ENCODE measurements around the gene JARID2. TPM values are rescaled to one million over a fixed set of nuclear protein-coding genes. Genes with fewer than 3 reads are reported as not detected.

JARID2 gene
- total RNA-seq, 3 donors from 2014 or later: 10.6 to 11.8 (median 11.4) TPM

DNA sequence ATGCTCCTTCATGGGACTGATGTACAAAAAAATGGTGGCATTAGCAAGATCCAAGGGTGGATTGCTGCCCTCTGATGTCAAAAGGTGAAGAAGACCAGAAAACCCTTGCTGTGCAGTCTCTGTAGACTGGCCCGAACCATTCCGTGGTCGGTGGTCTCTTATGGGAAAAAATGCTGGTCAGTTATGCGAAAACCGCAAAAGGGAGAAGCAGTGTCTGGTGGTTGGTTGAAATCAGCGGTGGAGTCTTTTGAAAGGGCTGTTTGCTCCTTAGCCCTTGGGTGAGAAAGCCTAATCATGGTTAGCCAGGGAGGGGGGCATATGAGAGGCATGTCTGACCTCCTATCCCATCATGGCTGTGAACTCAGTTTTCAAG, 308.8 kb downstream of the JARID2 start:
- TF ChIP-seq, protein P1, sequence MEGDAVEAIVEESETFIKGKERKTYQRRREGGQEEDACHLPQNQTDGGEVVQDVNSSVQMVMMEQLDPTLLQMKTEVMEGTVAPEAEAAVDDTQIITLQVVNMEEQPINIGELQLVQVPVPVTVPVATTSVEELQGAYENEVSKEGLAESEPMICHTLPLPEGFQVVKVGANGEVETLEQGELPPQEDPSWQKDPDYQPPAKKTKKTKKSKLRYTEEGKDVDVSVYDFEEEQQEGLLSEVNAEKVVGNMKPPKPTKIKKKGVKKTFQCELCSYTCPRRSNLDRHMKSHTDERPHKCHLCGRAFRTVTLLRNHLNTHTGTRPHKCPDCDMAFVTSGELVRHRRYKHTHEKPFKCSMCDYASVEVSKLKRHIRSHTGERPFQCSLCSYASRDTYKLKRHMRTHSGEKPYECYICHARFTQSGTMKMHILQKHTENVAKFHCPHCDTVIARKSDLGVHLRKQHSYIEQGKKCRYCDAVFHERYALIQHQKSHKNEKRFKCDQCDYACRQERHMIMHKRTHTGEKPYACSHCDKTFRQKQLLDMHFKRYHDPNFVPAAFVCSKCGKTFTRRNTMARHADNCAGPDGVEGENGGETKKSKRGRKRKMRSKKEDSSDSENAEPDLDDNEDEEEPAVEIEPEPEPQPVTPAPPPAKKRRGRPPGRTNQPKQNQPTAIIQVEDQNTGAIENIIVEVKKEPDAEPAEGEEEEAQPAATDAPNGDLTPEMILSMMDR (IDR thresholded peaks at IDR 0.05): no peak
- no peaks in the 10 kb centered on the region for H3K36me3 ChIP-seq (ENCODE audit: low read depth)
- intact Hi-C loops (cut with DNase I, micrococcal nuclease): no loop called here

DNA sequence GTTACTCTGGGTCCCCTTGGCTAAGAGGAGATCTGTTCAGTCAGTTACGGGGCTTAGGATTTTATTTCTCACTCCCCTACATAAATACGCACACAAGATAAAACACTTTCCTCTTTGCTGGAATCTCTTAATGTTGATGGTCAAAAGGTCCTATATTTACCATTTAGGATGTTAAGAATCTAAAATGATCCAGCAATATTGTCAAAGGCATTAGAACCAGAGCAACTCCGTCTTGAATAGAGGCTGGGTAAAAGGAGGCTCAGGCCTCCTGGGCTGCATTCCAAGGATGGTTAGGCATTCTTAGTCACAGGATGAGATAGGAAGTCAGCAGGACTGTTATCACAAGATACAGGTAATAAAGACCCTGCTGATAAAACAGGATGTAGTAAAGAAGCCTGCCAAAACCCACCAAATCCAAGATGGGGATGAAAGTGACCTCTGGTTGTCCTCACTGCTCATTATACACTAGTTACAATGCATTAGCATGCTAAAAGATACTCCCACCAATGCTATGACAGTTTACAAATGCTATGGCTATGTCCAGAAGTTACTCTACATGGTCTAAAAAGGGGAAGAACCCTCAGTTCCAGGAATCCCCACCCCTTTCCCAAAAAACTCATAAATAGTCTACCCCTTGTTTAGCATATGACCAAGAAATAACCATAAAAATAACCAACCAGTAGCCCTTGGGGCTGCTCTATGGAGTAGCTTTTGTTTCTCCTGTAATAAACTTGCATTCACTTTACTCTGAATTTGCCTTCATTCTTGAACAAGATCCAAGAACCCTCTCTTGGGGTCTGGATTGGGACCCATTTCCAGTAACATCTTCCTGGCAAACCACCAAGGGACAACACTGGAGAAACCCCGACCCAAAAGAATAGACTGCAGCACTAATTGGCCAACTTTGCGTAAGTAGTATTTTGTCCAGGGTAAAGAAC, 309.5 kb downstream of the JARID2 start:
- Histone ChIP-seq H3K4me1 (ENCODE audit: low read depth) (no peaks in the 10 kb centered on the region), H3K36me3 (ENCODE audit: low read depth) (no peaks in the 10 kb centered on the region), H3K4me3 (no peak overlapping the region), H3K9me3 (no peaks in the 10 kb centered on the region)
- intact Hi-C loops (cut with DNase I, micrococcal nuclease): no loop called here
- no peak for DNase-seq
- no peak for ATAC-seq
- TF ChIP-seq, protein P1 (IDR thresholded peaks at IDR 0.05): no peak

More for the DNA sequence above, 308.8 kb downstream of the JARID2 start:
- Histone ChIP-seq H3K4me3 (no peak overlapping the region), H3K4me1 (ENCODE audit: low read depth) (no peaks in the 10 kb centered on the region), H3K9me3 (no peaks in the 10 kb centered on the region)
- no peak for ATAC-seq
- no peak for DNase-seq

DNA sequence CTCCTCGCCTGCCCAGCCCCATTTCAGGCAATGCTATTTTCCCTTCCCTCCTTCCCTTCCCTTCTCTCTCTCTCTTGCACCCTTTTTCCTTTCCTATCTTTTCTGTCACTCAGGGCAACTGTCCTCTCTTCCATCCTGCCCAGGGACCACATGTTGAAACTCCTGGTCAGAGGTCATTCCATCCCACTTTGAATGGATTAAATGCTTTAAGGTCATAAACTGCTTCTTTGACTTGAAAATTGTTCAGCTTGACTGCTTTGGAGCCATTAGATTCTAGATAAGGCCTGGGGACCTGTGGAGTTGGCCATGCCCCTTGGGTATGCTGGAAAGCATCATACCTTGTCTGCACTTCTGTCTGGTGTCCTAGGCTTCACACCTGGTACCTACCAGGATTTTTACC, 310.8 kb downstream of the JARID2 start:
- no peaks in the 10 kb centered on the region for H3K9me3 ChIP-seq
- TF ChIP-seq, protein P1 (IDR thresholded peaks at IDR 0.05): no peak
- H3K36me3 ChIP-seq (ENCODE audit: low read depth): no peaks in the 10 kb centered on the region
- H3K4me1 ChIP-seq (ENCODE audit: low read depth): no peaks in the 10 kb centered on the region
- no peak overlapping the region for H3K4me3 ChIP-seq
- no peak for ATAC-seq
- intact Hi-C loops (cut with DNase I, micrococcal nuclease): no loop called here
- no peak for DNase-seq

DNA sequence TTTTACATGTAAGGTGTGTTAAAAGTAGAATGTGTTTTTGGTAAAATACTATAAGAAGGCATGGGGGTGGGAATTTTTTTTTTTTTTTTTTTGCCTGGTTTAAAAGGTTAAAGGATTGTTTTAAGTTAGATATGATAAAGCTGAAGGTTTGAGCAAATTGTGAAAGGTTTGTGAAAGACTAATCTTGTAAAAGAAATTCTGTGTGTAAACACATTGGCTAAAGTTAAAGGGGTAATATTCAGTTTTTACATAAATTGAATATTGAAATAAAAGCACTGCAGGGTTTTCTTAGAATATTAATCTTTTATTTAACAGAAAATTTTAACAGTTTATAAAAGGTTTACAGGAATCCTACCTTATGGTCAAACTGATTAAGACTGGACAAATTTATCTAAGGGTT, 311.3 kb downstream of the JARID2 start:
- H3K9me3 ChIP-seq: no peaks in the 10 kb centered on the region
- ATAC-seq (no peak), DNase-seq (no peak)
- intact Hi-C loops (cut with DNase I, micrococcal nuclease): no loop called here
- H3K36me3 ChIP-seq (ENCODE audit: low read depth): no peaks in the 10 kb centered on the region
- H3K4me3 ChIP-seq: no peak overlapping the region
- TF ChIP-seq, protein P1 (IDR thresholded peaks at IDR 0.05): no peak
- H3K4me1 ChIP-seq (ENCODE audit: low read depth): no peaks in the 10 kb centered on the region

DNA sequence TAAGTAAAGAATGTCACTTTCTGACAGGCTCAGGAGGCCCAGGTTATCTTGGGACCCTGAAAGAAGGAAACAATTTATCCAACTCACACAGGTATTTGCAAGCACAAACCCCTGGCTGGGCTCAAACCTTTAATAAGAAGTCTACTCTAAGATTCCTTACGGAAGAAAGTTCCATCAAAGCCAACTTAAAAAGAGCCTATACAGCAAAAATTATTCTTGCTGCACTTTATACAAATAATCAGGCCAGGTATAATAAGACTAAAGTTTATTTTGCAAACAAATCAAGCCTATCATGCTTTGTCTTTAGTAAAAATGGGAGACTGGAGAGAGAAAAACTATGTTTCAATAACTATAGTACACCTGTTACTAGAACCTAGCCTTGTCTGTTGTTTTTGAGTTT, 314.8 kb downstream of the JARID2 start:
- intact Hi-C loops (cut with DNase I, micrococcal nuclease): no loop called here
- ATAC-seq: no peak
- no peak overlapping the region for H3K4me3 ChIP-seq

More for the DNA sequence above, 314.8 kb downstream of the JARID2 start:
- no peaks in the 10 kb centered on the region for H3K36me3 ChIP-seq (ENCODE audit: low read depth)
- TF ChIP-seq, protein P1 (IDR thresholded peaks at IDR 0.05): no peak
- no peaks in the 10 kb centered on the region for H3K9me3 ChIP-seq
- no peak for DNase-seq
- H3K4me1 ChIP-seq (ENCODE audit: low read depth): no peaks in the 10 kb centered on the region

All from mucosa of descending colon (tissue), 3 donors.